Neutrophil (primary cell): ENCODE results near the gene TNFAIP6.

ENCODE experiments used
- H3K27ac ChIP-seq: fragments of 200-600 bp; sonication (generic); 2 replicates; pipeline ENCODE4 v1.5.1; 2016; ENCODE audit warnings: mild to moderate bottlenecking, moderate library complexity
- H3K27me3 ChIP-seq: fragments of 200-600 bp; sonication (generic); 2 replicates; pipeline ENCODE4 v1.6.0; 2016; ENCODE audit warnings: mild to moderate bottlenecking
- H3K36me3 ChIP-seq: fragments of 200-600 bp; sonication (generic); 2 replicates; pipeline ENCODE4 v1.5.1; 2017
- H3K4me1 ChIP-seq, 2 experiments: fragments of 200-600 bp in 1 of 2; sonication (generic) in 1 of 2; 1 replicate in 1 of 2; 2 replicates in 1 of 2; pipeline versions ENCODE4 v1.5.1 to v1.6.1; 2013 to 2016; ENCODE audit warnings: low read depth in 1 of 2, low read length in 1 of 2, mild to moderate bottlenecking in 1 of 2, moderate library complexity in 1 of 2; ENCODE audit not compliant: control insufficient read depth in 1 of 2, insufficient read depth in 1 of 2
- H3K4me3 ChIP-seq, 2 experiments: fragments of 200-600 bp in 1 of 2; sonication (generic) in 1 of 2; 1 replicate in 1 of 2; 2 replicates in 1 of 2; pipeline ENCODE4 v1.5.1; 2013 to 2016; ENCODE audit warnings: low read depth in 1 of 2, low read length in 1 of 2, mild to moderate bottlenecking in 1 of 2, moderate library complexity in 1 of 2
- H3K9me3 ChIP-seq: fragments of 200-600 bp; sonication (generic); 2 replicates; pipeline ENCODE4 v1.5.1; 2016
- CTCF ChIP-seq: fragments of 200-600 bp; sonication (generic); IDR thresholded peaks from 2 replicates; pipeline ENCODE4 v1.5.1; 2016; ENCODE audit warnings: antibody characterized with exemption

Gene TNFAIP6

GRCh38 chr2:151422917-151423439, 65.6 kb downstream of the TNFAIP6 start:
- peaks cover 63% of the 10 kb centered on the region for H3K36me3 ChIP-seq
- no peaks in the 10 kb centered on the region for H3K9me3 ChIP-seq
- H3K4me1 ChIP-seq = no peaks in the 10 kb centered on the region
- no peak overlapping the region for H3K27ac ChIP-seq
- H3K4me3 ChIP-seq = no peak overlapping the region
- H3K27me3 ChIP-seq = no peaks in the 10 kb centered on the region
- TF ChIP-seq CTCF = no peak

- no peak overlapping the region for H3K27ac ChIP-seq
- no peaks in the 10 kb centered on the region for H3K9me3 ChIP-seq
- peaks cover 65% of the 10 kb centered on the region for H3K36me3 ChIP-seq
- no peaks in the 10 kb centered on the region for H3K27me3 ChIP-seq
- no peaks in the 10 kb centered on the region for H3K4me1 ChIP-seq
- TF ChIP-seq CTCF = no peak
- no peak overlapping the region for H3K4me3 ChIP-seq
Measured at GRCh38 chr2:151423760-151424159, 66.4 kb downstream of the TNFAIP6 start.
